Endodermal cell (in vitro differentiated cells): ENCODE results near the gene PDZD4. TPM values are rescaled to one million over a fixed set of nuclear protein-coding genes. Genes with fewer than 3 reads are reported as not detected.
A peak's percentile ranks its signal among the peaks of the same experiment; 100 is the strongest.

Experiments
- DNase-seq: peaks from one replicate; pipeline ENCODE4 v3.0.0-alpha.2; 2017
- H3K27ac ChIP-seq: 2 replicates; pipeline ENCODE4 v1.5.1; 2013; ENCODE audit warnings: mild to moderate bottlenecking, low read depth, low read length, moderate library complexity
- H3K27me3 ChIP-seq: 2 replicates; pipeline ENCODE4 v1.6.1; 2013; ENCODE audit warnings: mild to moderate bottlenecking, low read length, moderate library complexity; ENCODE audit not compliant: insufficient read depth, control insufficient read depth, poor library complexity, severe bottlenecking
- H3K36me3 ChIP-seq: 2 replicates; pipeline ENCODE4 v1.7.0; 2013; ENCODE audit warnings: mild to moderate bottlenecking, low read length, moderate library complexity; ENCODE audit not compliant: control insufficient read depth, insufficient read depth
- H3K4me1 ChIP-seq: one replicate; pipeline ENCODE4 v1.7.0; 2013; ENCODE audit warnings: low read length; ENCODE audit not compliant: control insufficient read depth, insufficient read depth
- H3K4me3 ChIP-seq: 2 replicates; pipeline ENCODE4 v1.5.1; 2013; ENCODE audit warnings: mild to moderate bottlenecking, low read length, moderate library complexity
- H3K9ac ChIP-seq: 2 replicates; pipeline ENCODE4 v1.6.1; 2013; ENCODE audit warnings: mild to moderate bottlenecking, low read length, moderate library complexity; ENCODE audit not compliant: poor library complexity, severe bottlenecking; ENCODE audit errors: extremely low read depth
- H3K9me3 ChIP-seq: 2 replicates; pipeline ENCODE4 v1.6.1; 2013; ENCODE audit warnings: mild to moderate bottlenecking, low read length, moderate library complexity; ENCODE audit not compliant: control insufficient read depth
- H3K27ac Mint-ChIP-seq: 2 replicates; pipeline ENCODE4 v1.8.0; 2020; ENCODE audit warnings: mixed read lengths
- H3K27me3 Mint-ChIP-seq: 2 replicates; pipeline ENCODE4 v1.8.0; 2021; ENCODE audit warnings: mild to moderate bottlenecking, mixed read lengths; ENCODE audit not compliant: insufficient read depth
- H3K36me3 Mint-ChIP-seq: 2 replicates; pipeline ENCODE4 v1.8.0; 2020; ENCODE audit warnings: low read depth, mixed read lengths
- H3K4me1 Mint-ChIP-seq: 2 replicates; pipeline ENCODE4 v1.8.0; 2020; ENCODE audit warnings: mixed read lengths
- H3K4me3 Mint-ChIP-seq: 2 replicates; pipeline ENCODE4 v1.8.0; 2020; ENCODE audit warnings: mild to moderate bottlenecking, moderate library complexity, mixed read lengths
- H3K9me3 Mint-ChIP-seq: 2 replicates; pipeline ENCODE4 v1.8.0; 2020; ENCODE audit warnings: mild to moderate bottlenecking, mixed read lengths
- CTCF ChIP-seq: fragments of 200-600 bp; sonication (generic); conservative IDR thresholded peaks from 2 replicates; pipeline ENCODE4 v1.5.0; 2021; ENCODE audit warnings: antibody characterized with exemption, mild to moderate bottlenecking
- WGBS, 2 experiments: methylation state at CpG; one replicate each; pipeline versions ENCODE4 v1.1.5 to v1.1.7; 2013; ENCODE audit warnings: missing lambda C conversion rate in 2 of 2, mixed read lengths in 1 of 2; ENCODE audit not compliant: insufficient coverage in 1 of 2, insufficient read length in 1 of 2; 5-methylcytosine and 5-hydroxymethylcytosine counted together
- total RNA-seq, 2 donors: library from RNA; stranded (reverse); fragmentation: NEBNext Ultra II Directional in 1 of 2; extraction: Animal tissue kit (Norgen Biotek cat#: 25700) in 1 of 2; gene quantifications; 2 replicates in 1 of 2; 3 replicates in 1 of 2; pipeline ENCODE4 v1.2.1, GENCODE V29; 2021

The PDZD4 gene
- total RNA-seq, 2 donors from 2014 or later = 30.1 to 68.3 TPM

- H3K4me3 ChIP-seq = no peak overlapping the region
- no peak overlapping the region for H3K9ac ChIP-seq
- H3K4me3 Mint-ChIP-seq = no peak overlapping the region
- H3K27me3 ChIP-seq = no peaks in the 10 kb centered on the region
- H3K27ac Mint-ChIP-seq = peak overlapping the region; percentile 30
- peaks cover 3% of the 10 kb centered on the region for H3K4me1 ChIP-seq
- peaks cover 14% of the 10 kb centered on the region for H3K4me1 Mint-ChIP-seq
- peak; percentile 69 for DNase-seq
- no peak for TF ChIP-seq CTCF
- peaks cover 68% of the 10 kb centered on the region for H3K9me3 Mint-ChIP-seq
- H3K9me3 ChIP-seq = no peaks in the 10 kb centered on the region
- H3K27ac ChIP-seq = peak overlapping the region; percentile 32
- no peaks in the 10 kb centered on the region for H3K36me3 ChIP-seq
- H3K27me3 Mint-ChIP-seq = no peaks in the 10 kb centered on the region
- H3K36me3 Mint-ChIP-seq = no peaks in the 10 kb centered on the region
- WGBS, 2 experiments = 27% methylated on average over 7 of the region's 7 CpGs; no CpG with 5 or more reads in 1 of the 2 experiments
Observed at GRCh38 chrX:153873282-153874084, 43.1 kb upstream of the PDZD4 start.

GRCh38 chrX:153871946-153872878 lies 41.9 kb upstream of the PDZD4 start:
- no peak overlapping the region for H3K4me3 Mint-ChIP-seq
- peaks cover 65% of the 10 kb centered on the region for H3K9me3 Mint-ChIP-seq
- no peak overlapping the region for H3K4me3 ChIP-seq
- H3K36me3 Mint-ChIP-seq = peaks cover 5% of the 10 kb centered on the region
- H3K9ac ChIP-seq = no peak overlapping the region
- peaks cover 3% of the 10 kb centered on the region for H3K4me1 Mint-ChIP-seq
- no peaks in the 10 kb centered on the region for H3K27me3 Mint-ChIP-seq
- H3K9me3 ChIP-seq = no peaks in the 10 kb centered on the region
- H3K27ac Mint-ChIP-seq = no peak overlapping the region
- no peak overlapping the region for H3K27ac ChIP-seq
- H3K36me3 ChIP-seq = no peaks in the 10 kb centered on the region
- no peaks in the 10 kb centered on the region for H3K27me3 ChIP-seq
- 93% methylated on average over 3 to 29 of the region's 29 CpGs for WGBS, 2 experiments
- H3K4me1 ChIP-seq = no peaks in the 10 kb centered on the region
- no peak for DNase-seq
- no peak for TF ChIP-seq CTCF

- H3K27ac ChIP-seq = no peak overlapping the region
- DNase-seq = no peak
Observed at GRCh38 chrX:153871451-153871850, 41.1 kb upstream of the PDZD4 start.

More at GRCh38 chrX:153871451-153871850, 41.1 kb upstream of the PDZD4 start:
- H3K27ac Mint-ChIP-seq = no peak overlapping the region
- Histone ChIP-seq H3K4me3 (no peak overlapping the region), H3K36me3 (no peaks in the 10 kb centered on the region), H3K27me3 (no peaks in the 10 kb centered on the region), H3K4me1 (no peaks in the 10 kb centered on the region), H3K9me3 (no peaks in the 10 kb centered on the region), H3K9ac (no peak overlapping the region)
- no peak for TF ChIP-seq CTCF
- peaks cover 5% of the 10 kb centered on the region for H3K36me3 Mint-ChIP-seq
- peaks cover 71% of the 10 kb centered on the region for H3K9me3 Mint-ChIP-seq
- H3K27me3 Mint-ChIP-seq = no peaks in the 10 kb centered on the region
- H3K4me3 Mint-ChIP-seq = no peak overlapping the region
- 72% methylated on average over 6 of the region's 6 CpGs; no CpG with 5 or more reads in 1 of the 2 experiments for WGBS, 2 experiments
- peaks cover 3% of the 10 kb centered on the region for H3K4me1 Mint-ChIP-seq
